NCI-H2029 (cell line): ENCODE results near the gene RNASEH2A.
"Not testable (repeated sequence)": the region's sequence is repeated elsewhere in the genome, so short reads cannot be mapped to it uniquely, and the experiment has no call there.

Source experiments
- DNase-seq: peaks from one replicate; lab custom pipeline; 2025; lab: John Stamatoyannopoulos, UW

The RNASEH2A gene

DNA sequence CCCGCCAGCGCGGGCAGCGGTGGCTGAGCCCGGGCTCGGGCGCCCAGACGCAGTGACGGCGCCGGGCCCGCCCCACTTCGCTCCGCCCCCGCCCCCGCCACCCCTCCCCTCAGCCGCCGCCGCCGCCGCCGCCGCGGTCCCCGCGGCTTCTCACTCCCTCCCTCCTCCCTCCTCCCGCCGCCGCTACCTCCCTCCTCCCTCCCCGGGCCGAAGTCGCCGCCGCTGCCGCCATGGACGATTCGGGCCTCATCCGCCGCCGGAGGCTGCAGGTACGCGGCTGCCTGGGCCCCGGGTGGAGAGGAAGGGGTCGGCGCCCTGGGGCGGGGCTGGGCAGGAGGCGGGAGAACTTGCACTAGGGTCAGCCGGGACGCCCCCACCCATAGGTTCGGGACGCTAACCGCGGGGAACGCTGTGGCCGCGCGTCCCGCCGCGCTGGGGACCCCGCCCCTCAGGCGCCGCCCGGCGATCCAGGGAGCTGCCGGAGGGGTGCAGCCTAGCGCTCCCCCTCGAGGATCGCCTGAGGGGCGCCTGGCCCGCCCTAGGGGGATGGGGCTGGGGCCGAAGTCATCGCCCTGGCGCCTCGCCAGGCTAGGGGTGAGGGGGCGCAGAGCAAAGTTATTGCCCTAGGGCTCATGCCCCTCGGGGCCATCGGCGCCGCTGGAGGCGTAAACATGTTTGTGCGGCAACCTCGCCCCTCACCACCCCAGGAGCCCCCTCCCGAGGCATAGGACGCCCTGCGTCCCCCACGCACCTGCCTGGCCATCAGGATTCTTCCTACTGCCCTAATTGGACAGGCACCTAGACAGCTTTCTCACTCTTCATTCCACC is 27.6 kb downstream of the RNASEH2A start:
- peak; percentile 43 for DNase-seq

DNA sequence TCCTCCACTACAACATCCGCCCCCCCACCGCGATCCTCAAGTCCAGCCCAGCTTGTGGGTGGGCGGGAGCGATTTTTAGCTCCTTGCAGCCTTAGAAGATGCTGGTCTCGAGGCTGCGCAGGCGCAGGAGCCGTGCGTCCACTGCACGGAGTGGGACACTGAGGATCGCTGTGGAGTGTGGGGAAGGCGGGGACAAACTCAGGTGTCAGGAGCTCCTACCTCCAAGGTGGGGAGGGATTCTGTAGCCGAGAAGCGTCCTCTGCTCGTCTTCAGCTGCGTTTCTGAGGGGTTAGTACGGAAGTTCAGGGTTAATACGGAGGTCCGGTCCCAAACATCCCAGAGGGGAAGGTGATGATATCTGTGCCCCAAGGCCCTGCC is 28.2 kb downstream of the RNASEH2A start, which contains the start of gene RTBDN:
Gene RTBDN (minus strand): TSS at position 14 of the 378 bp plus-strand sequence. CDS start 4,600 bp downstream, outside the sequence.
- peak; percentile 29 for DNase-seq

DNA sequence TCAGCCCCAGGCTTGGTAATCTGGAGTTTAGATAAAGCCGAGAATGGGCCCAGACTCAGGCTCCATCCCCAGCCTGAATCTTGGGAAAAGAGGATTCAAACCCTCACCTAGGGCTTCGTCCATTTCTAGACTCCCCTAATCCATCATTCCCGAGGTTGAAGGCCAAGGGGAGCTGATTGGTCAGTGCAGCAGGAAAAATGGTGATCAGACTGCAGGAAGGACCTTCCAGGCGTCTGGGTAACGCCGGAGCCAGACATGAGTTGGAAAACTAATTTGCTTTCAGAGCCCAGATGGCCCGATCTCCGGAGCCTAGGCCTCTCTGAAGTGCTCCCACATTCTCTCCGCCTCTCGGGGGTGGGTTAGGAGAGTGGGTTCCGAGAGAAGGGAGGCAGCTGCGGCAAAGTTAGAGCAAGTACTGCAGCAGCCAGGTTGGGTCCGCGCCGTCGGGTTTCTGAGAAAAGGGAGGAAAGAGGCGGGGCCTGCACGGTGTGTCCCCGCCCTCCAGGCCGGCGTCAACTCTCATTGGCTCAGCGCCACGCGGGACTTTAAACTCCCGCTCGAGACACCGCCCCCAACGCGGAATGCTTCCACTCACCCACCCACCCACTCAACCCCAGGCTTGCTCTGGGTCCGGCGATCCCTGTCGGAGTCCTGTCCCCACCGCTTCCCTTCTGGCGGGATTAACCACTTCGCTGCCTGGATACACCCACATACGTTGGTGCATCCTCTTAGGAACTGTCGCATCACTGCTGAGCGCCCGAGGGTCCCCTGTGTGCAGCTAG is 28.8 kb downstream of the RNASEH2A start:
- peak; percentile 79 for DNase-seq

DNA sequence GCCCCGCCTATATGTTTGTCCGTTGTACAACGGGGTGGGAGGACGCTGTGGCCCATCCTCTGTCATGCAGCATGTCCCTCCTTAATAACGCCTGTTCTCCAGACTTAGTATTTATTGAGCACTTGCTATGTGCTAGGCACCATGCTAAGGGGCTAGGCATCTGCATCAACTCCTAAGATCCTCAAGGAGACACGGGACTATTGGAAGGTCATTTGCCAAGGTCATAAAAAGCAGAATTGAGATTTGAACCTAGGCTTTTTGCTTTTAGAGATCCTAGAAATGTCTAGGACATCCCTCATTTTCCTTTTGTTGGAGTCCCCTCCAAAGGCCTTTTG is 30.1 kb downstream of the RNASEH2A start:
- DNase-seq: no peak

DNA sequence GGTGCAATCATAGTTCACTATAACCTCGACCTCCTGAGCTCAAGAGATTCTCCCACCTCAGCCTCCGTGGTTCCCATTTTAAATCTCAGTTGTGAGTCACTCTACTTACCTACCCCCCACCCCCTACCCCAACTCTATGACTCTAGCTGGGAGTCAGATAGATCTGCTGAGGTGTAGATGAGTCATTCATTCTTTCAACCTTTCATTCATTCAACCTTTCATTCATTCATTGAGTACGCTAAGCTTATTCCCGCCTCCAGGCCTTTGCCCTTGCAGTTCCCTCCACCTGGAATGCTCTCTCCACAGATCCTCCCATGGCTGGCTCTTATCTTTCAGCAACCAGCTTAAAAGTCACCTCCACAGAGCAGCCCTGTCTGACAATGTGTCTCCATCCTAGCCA is 30.8 kb downstream of the RNASEH2A start:
- no peak for DNase-seq

DNA sequence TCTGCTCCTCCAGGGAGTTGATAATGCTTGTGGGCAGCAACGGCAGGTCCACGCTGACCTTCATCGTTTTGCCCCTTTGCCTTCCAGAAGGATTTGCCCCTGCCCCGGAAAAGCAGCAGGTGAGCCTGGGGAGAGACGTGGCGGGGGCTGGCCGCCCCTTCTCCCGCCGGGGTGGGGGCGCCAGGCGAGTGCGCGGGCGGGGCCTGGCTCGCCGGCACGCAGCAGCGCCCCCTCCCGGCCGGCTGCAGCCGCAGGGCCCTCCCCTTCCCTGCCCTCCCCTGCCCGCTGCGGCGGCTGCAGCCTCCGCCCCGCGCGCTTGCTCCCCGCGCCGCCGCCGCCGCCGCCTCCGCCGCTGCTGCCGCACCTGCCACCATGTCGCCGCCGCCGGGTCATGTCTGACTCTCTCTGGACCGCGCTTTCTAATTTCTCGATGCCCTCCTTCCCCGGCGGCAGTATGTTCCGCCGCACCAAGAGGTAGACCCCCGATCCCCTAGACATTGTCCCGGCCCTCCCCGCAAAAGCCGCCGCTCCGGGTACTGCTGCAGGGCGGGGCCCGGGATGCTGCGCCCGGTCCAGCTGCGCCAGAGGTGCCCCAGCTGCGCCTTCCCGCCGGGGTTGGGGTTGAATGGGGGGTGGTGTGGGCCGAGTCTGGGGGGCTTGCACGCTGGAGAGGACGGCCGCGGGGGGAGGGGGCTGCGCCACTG is 31.9 kb downstream of the RNASEH2A start, which contains the start of gene MAST1:
Gene MAST1 (plus strand): TSS at position 334 of the 704 bp plus-strand sequence. CDS start 58 bp downstream, at position 392.
- peak; percentile 56 for DNase-seq

DNA sequence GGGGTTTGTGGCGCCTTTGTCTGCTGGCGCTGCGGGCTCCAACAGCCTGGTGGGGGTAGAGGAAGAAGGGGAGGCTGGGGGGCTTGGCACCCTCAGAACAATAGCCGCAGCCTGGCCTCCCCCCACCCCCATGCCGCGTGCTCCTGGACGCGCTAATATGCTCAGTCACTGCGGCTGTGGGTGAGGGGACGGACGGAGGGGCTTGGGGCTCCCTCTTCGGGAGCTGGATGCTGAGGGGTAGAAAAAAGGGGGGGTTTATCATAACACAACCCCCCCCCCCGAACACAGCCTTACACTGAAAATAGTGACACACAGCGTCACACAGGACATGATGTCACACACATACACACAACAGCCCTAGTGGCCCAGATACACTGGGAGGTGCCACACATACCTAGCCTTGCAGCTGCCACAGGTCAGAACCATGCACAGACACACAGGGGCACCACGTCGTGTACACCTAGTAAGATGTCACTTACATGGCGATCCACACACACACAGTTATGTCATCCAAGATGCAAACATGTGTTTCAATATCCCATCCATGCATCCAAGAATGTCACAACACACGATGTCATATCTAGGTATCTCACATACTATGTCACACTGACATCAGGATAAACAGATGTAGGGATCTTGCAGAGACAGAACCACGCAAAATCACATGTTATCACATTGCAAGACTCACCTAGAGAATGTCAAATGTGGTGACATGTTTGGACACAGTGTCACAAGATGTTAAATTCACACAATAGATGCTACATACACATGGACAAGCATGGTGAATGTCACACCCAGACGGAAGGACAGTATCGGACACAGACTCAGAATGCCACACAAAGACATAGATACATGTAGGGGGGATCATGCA is 32.7 kb downstream of the RNASEH2A start:
- DNase-seq: peak; percentile 37

DNA sequence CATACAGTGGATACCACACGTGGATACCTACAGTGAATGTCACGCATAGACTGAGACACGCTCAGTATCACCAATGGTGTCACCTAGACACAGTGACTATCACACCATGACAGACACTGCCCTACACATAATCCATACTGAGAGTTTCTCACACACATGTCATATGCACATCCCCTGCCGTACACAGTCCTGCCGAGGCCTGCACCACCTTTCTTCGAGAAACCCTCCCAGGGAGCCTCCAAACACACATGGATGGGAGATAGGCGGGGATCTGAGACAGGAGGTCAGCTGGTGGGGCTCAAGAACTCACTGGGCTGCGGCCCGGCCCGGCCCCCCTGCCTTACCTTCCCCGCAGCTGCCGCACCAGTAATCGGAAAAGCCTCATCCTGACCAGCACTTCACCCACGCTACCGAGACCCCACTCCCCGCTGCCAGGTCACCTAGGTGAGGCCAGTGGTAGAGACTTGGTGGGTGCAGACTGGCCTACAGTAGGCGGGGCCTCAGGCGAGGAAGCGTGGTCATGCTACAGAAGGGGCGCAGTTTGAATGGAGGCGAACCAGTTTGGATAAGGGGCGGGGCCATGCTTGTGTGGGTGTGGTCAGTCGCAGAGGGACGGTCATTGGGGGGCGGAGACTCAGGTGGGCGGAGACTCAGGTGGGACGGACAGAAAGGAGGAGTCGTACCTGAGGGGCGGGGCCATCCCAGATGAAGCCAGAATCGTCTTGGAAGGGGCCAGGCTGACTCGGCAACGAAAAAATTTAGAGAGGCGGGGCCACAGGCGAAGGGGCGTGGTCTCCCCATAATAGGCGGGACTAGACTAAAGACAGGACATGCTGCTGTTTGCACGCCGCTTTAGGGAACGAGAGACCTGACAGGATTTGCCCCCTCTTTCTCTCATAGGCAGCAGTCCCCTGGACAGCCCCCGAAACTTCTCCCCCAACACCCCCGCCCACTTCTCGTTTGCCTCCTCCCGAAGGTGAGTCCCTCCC is 34.0 kb downstream of the RNASEH2A start:
- DNase-seq: peak; percentile 94

DNA sequence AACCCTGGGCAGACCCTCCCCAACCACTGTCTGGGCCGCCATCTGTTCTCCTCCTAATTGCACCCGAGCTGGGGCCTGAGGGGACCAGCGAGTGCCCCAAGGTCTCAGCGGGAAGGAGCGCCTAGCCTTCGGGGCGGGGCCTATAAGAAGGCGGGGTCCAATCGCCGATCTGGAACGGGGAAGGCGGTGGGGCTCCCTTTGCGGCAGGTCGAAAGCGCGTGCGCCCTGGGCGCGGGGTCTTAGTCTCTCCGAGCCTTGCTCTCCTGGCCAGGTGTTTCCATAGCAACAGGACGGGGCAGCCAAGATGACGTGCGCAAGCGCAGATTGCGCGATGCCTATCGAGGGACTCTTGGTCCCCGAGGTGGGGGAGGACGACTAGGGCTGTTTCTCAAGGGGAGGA is 34.7 kb downstream of the RNASEH2A start:
- peak; percentile 90 for DNase-seq

DNA sequence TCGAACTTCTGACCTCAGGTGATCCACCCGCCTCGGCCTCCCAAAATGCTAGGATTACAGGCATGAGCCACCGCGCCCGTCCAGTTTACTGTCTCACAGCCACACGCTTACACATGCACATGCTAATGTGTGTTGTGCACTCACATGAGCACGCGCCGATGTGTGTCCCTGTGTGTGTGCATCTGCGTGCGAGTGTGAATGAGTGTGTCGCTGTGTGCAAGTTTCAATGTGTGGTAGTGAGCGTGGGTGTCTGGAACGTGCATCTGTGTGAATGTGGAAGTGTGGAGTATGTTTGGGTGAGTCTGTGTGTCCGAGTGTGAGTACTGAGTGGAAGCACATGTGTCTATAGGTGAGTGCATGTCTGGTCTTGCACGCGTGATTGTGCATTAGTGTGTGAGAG is 36.1 kb downstream of the RNASEH2A start:
- no peak for DNase-seq

DNA sequence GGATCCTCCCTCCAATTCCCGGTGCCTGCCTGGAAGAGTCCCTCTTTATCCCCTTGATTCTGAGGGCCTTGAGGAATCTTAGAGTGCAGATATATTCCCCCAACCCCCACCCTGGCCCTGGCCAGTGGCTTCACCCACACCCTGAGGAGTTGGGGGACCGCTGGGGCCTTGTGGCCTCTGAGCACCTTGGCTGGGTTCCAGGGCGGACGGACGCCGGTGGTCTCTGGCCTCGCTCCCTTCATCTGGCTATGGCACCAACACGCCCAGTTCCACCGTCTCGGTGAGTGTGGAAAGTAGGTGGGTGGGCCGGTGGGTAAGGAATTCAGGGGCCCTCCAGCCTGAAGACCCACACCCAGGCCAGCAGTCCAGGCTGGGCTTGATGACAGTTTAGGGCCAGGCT is 36.9 kb downstream of the RNASEH2A start:
- no peak for DNase-seq

DNA sequence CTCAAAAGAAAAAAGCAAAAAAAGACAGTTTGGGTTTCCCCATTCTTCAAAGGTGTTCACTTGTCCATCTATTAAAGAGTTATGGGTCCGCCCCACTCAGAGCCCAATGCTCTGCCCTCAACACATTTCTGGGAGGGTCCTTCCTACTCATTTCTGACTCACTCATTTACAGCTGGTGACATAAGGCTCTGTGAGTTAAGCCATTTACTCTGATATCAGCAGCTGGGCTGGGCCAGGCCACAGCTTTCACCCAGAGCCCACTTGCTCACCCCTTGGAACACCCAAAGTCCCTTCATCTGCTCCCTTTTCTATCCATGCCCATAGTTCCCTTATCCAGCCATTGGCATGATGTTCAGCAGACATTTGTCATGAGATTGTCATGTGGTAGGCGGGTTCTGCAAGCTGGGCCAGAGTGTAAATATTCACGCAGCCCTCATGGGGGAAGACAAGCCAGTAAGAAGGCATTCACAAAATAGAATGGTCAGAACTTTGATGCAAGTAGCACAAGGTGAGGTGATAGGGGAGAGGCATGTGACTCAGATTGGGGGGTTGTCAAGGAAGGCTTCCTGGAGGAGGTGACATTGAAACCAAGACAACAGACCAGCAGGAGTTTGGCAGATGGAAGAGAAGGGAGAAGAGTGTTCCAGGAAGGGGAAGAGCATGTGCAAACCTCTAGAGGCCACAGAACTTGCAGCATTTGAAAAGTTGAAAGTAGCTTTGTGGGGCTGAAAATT is 37.8 kb downstream of the RNASEH2A start:
- no peak for DNase-seq

DNA sequence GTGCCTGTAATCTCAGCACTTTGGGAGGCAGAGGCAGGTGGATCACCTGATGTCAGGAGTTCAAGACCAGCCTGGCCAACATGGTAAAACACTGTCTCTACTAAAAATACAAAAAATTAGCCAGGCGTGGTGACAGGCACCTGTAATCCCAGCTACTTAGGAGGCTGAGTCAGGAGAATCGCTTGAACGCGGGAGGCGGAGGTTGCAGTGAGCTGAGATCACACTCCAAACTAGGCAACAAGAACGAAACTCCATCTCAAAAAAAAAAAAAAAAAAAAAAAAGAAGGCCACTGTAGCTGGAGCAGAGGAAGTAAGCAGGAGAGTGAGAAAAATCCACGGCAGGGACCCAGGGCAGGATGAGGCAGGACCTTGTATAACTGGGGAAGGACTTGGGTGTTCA is 40.2 kb downstream of the RNASEH2A start:
- not testable (repeated sequence) for DNase-seq

DNA sequence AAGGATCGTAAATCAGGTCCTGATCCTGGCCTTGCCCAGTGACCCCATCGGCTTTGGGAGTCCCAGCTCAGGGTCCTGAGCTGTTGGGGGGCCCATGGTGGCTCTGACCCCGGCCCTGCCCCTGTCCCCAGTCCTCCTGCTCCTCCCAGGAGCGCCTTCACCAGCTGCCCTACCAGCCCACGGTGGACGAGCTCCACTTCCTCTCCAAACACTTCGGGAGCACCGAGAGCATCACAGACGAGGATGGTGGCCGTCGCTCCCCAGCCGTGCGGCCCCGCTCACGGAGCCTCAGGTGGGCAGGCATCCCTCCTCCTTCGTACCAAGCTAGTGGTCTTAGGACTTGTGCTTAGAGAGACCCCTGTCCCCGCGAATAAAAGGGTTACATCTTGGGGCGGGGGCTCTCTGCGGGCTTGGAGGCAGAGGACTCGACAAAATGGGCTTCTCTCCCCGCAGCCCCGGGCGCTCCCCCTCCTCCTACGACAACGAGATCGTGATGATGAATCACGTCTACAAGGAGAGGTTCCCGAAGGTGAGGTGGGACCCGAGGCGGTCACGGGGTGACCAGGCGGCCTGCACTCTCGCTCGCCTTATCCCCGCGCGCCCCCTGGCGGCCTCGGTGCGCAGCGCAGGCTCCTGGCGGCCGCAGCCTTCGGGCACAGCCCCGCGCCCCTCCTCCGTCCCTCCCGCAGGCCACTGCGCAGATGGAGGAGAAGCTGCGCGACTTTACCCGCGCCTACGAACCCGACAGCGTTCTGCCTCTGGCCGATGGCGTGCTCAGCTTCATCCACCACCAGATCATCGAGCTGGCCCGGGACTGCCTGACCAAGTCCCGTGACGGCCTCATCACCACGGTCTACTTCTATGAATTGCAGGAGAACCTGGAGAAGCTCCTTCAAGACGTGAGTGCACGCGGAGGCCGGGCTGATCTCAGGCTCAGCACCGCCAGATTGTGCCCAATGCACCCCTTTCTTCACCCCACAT is 41.1 kb downstream of the RNASEH2A start:
- DNase-seq: peak; percentile 46

DNA sequence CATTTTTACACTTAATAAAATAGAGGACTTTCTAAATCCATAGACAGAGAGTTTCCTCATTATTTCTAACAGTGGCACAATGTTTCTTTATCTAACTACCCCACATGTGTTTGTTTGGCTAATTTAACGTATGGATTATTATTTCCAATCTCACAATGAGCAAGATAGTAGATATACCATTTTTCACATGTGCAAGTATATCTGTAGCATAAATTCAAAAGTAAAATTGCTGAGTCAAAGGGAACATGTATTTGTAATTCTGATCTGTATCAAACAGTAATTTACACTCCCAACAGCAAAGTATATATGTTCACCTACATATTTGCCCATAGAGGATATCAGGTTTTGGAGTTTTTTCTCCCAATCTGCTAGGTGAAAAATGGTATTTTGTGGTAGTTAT is 50.3 kb downstream of the RNASEH2A start:
- DNase-seq: no peak

DNA sequence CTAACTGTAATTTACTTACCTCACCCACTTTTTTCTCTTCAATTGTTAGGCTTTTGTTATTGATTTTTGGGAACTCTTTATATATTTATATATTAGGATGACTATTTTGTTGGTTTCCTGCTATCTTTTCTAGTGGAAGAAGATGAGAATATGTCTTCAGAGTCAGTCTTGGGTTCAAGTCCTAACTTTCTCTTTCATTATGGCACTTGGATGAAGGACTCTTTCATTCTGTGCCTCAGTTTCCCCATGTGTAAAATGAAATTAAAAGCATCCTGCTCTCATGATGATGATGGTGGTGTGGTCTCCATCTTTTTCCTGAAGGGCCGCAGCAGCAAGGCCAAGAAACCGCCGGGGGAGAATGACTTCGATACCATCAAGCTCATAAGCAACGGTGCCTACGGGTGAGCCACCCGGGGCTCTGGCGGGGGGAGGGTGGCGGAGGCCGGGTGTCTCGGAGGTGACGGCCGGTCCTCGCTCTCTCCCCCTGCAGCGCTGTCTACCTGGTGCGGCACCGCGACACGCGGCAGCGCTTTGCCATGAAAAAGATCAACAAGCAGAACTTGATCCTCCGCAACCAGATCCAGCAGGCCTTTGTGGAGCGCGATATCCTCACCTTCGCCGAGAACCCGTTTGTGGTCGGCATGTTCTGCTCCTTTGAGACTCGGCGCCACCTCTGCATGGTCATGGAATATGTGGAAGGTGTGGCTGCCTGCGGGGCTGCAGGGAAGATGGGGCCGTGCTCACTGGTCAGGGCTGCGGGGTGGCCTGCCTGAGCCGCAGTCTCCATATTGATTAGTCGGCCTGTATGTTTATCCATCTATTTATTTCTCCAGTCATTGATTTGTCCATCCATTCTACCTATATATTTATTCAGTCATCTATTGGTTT is 51.9 kb downstream of the RNASEH2A start:
- DNase-seq: no peak

DNA sequence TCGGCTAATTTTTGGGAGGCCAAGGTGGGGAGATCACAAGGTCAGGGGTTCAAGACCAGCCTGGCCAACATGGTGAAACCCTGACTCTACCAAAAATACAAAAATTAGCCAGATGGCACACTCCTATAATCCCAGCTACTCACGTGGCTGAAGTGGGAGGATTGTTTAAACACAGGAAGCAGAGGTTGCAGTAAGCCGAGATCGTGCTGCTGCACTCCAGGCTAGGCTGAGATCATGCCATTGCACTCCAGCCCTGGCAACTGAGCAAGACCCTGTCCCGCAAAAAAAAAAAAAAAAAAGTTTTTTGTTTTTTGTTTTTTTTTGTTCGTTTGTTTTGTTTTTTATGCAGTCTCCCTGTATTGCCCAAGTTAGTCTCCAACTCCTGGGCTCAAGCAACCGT is 53.2 kb downstream of the RNASEH2A start:
- no peak for DNase-seq
